GM13977 (cell line): ENCODE results near the gene LMF2.
A peak's percentile ranks its signal among the peaks of the same experiment; 100 is the strongest.

Experiments used
- DNase-seq: peaks from one replicate; pipeline ENCODE4 v3.0.0; 2012; ENCODE audit warnings: low spot score
- in situ Hi-C: fragments of 300-500 bp; cut with MboI; formaldehyde crosslinking; loops from one replicate; pipeline ENCODE4 v1.12.0; 2022; ENCODE audit warnings: low sequenced_read_pairs, low pct_unique_long_range_greater_than_20kb, mixed read lengths, inconsistent platforms; ENCODE audit not compliant: unreplicated experiment
- TF ChIP-seq, protein P1 (sequence below): IDR thresholded peaks from 2 replicates; pipeline ENCODE4 v1.5.1; 2012; ENCODE audit warnings: mild to moderate bottlenecking, control low read depth; ENCODE audit not compliant: insufficient read depth; ENCODE audit errors: extremely low read depth, missing control alignments

LMF2 gene

DNA sequence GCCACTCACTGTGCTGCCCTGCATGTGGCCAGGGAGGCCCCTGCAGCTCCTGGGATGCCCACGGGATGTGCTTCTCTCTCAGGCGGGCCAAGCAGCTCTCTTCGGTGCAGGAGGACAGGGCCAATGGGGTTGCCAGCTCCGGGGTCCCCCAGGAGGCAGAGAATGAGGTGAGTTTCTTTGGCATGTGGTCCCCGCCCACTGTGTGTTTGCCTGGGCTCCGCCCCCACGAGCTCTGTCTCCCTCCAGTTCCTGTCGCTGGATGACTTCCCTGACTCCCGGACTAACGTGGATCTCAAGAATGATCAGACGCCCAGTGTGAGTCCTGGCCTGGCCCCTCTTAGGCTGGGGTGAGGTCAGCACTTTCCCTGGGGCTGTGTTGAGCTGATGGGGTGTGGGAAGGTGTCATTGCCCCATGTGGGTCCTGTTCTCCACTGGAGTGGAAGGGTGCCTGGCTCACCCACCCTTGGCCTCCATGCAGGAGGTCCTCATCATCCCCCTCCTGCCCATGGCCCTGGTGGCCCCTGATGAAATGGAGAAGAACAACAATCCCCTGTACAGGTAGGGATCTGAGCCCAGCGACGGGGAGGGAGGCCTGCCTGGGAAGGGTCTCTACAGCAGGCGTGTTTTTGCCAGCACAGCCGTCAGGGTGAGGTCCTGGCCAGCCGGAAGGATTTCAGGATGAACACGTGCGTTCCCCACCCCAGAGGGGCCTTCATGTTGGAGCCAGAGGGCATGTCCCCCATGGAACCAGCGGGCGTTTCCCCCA lies 10.2 kb upstream of the LMF2 start:
- TF ChIP-seq, protein P1, sequence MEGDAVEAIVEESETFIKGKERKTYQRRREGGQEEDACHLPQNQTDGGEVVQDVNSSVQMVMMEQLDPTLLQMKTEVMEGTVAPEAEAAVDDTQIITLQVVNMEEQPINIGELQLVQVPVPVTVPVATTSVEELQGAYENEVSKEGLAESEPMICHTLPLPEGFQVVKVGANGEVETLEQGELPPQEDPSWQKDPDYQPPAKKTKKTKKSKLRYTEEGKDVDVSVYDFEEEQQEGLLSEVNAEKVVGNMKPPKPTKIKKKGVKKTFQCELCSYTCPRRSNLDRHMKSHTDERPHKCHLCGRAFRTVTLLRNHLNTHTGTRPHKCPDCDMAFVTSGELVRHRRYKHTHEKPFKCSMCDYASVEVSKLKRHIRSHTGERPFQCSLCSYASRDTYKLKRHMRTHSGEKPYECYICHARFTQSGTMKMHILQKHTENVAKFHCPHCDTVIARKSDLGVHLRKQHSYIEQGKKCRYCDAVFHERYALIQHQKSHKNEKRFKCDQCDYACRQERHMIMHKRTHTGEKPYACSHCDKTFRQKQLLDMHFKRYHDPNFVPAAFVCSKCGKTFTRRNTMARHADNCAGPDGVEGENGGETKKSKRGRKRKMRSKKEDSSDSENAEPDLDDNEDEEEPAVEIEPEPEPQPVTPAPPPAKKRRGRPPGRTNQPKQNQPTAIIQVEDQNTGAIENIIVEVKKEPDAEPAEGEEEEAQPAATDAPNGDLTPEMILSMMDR: no peak
- no peak for DNase-seq
- in situ Hi-C loops: no loop called here

DNA sequence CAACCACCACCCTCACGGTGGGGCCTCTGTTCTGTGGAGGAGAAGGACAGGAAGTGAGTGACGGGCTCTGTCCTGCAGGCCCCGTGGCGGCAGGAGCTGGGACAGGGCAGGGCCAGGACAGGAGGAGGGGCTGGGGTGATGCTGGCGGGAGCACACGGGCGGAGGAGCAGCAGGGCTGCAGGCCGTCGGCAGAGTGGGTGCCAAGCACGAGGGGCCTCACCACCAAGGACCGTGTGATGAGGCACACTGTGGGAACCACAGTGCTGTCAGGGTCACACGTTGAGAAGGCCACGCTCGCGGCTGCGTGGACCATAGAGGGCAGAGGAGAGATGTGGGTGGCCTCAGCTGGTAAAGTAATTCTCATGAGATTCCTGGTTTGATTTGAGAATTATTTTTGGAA lies 9.4 kb upstream of the LMF2 start:
- no peak for DNase-seq
- in situ Hi-C loops: no loop called here
- TF ChIP-seq, protein P1: no peak

DNA sequence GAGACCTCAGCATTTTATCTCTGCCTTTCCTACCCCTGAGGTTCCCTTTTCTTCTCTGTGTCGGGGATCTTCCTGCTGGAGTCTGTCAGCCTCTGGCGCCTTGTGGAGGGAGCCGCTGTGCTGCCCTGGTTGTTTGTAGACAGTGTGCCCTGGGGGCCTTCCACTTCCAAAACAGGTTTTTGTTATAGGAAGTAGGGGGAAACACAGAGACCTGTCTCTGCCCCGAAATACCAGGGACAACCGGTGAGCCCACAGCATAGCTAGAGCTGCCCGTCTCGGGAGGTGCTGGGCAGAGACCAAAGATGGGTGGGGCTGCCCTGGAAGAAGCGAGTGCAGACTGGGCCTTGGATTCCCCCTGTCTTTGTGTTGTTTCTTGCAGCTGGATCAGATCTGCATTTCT lies 8.6 kb upstream of the LMF2 start:
- TF ChIP-seq, protein P1: no peak
- no peak for DNase-seq
- in situ Hi-C loops: no loop called here

DNA sequence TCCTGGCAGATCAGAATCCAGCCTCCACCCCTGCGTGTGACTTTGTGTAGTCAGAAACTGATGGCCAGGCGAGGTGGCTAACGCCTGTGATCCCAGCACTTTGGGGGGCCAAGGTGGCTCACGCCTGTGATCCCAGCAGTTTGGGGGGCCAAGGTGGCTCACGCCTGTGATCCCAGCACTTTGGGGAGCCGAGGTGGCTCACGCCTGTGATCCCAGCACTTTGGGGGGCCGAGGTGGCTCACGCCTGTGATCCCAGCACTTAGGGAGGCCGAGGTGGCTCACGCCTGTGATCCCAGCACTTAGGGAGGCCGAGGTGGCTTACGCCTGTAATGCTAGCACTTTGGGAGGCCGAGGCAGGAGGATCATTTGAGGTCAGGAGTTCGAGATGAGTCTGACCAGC lies 5.7 kb upstream of the LMF2 start:
- no peak for DNase-seq
- in situ Hi-C loops: no loop called here
- TF ChIP-seq, protein P1: no peak

DNA sequence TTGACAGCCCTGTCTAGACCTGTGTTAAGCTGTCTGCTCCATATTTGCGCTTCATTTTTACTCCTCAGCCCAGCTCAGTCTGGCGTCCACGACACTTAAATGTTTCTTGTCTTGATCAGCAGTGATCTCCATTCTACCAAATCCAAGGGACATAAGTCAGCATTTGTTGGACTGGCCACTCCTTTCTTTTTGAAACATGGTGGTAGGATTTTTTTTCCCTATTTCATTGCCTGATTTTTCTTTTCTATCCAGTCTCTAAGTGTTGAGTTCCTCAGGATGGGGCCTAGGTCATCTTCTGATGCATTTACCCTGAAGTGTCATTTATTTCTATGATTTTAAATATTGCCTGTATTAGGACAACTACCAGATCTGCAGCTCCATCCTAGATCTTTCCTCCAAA lies 1.4 kb upstream of the LMF2 start:
- in situ Hi-C loops: no loop called here
- TF ChIP-seq, protein P1: no peak
- no peak for DNase-seq

DNA sequence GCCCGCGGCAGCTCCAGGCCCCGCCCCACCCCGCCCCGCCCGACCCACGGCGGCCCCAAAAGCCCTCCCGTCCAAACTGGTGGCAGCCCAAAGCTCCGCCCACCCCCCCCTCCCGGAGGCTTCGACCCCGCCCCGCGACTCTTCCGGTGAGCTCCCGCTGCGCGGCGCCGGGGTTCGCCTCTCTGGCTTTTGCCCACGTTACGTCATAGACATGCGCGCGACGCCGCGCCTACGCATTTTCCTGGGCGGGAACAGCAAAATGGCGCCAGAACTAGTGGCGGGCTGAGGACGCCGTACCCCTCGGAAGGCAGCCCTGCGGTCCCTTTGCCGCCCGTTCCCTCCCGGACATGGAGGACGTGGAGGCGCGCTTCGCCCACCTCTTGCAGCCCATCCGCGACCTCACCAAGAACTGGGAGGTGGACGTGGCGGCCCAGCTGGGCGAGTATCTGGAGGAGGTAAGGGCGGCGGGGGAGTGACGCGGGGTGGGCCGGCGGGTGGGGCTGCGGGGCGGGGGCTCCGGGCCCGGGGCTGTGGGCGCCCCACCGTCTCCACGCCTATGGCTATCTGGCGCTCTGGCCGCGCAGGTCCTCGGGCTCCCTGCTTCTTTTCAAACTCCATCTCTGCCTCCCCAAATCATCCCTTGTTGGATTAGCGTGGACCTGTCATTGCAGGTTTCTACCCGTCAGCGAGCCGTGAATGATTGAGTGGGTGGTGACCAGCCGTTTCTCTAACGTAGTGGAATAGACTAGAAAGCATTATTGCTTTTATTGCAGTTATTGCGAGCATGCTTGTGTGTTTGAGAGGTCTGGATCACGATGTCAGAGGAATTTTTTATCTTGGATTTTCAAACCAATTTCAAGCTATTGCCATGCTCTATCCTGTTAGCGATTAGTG lies 736 bp upstream of the LMF2 start, which contains the start of gene NCAPH2:
Gene NCAPH2 (plus strand): TSS at position 234 of the 894 bp plus-strand sequence. CDS start 114 bp downstream, at position 348.
- in situ Hi-C loops: no loop called here

More for the DNA sequence above, 736 bp upstream of the LMF2 start, which contains the start of gene NCAPH2:
- TF ChIP-seq, protein P1: no peak
- DNase-seq: peak; percentile 100
